Body of pancreas (tissue), 4 donors: Measurements from ENCODE around the gene RTP4. TPM values are rescaled to one million over a fixed set of nuclear protein-coding genes. Genes with fewer than 3 reads are reported as not detected.
A peak's percentile ranks its signal among the peaks of the same experiment; 100 is the strongest.

ENCODE experiments used
- ATAC-seq: fragments of 150-250 bp; one replicate; pipeline ENCODE4 v1.9.1; 2016
- DNase-seq, 4 donors: peaks; one replicate each; pipeline ENCODE4 v3.0.0-alpha.2; 2019
- H3K27ac ChIP-seq, 4 donors: fragments of 200-600 bp; sonication (generic); 1 replicate in 3 of 4; 2 replicates in 1 of 4; pipeline versions ENCODE4 v1.5.1 to v1.6.1; 2016 to 2019; ENCODE audit warnings: mild to moderate bottlenecking in 1 of 4, mixed read lengths in 1 of 4, moderate library complexity in 1 of 4
- H3K27me3 ChIP-seq, 2 donors: fragments of 200-600 bp; sonication (generic); one replicate each; pipeline ENCODE4 v1.6.0; 2016; ENCODE audit warnings: mild to moderate bottlenecking in 1 of 2
- H3K36me3 ChIP-seq, 2 donors: fragments of 200-600 bp; sonication (generic); replicated peaks in 1 of 2; 2 replicates each; pipeline ENCODE4 v1.5.1; 2016; ENCODE audit warnings: low read depth in 2 of 2; ENCODE audit not compliant: insufficient read depth in 1 of 2
- H3K4me1 ChIP-seq: fragments of 200-600 bp; sonication (generic); one replicate; pipeline ENCODE4 v1.6.0; 2016
- H3K4me3 ChIP-seq, 2 donors: fragments of 200-600 bp; sonication (generic); 1 replicate in 1 of 2; 2 replicates in 1 of 2; pipeline ENCODE4 v1.5.1; 2016 to 2019
- H3K9me3 ChIP-seq, 3 donors: fragments of 200-600 bp; sonication (generic); 1 replicate in 2 of 3; 2 replicates in 1 of 3; pipeline ENCODE4 v1.5.1; 2016
- POLR2A ChIP-seq, 3 donors: fragments of 450-650 bp; IDR thresholded peaks; one replicate each; pipeline ENCODE4 v1.6.1; 2016; ENCODE audit warnings: antibody characterized with exemption in 3 of 3, mild to moderate bottlenecking in 2 of 3
- WGBS, 2 donors: methylation state at CpG; one replicate each; pipeline ENCODE4 v1.1.5; 2017; 5-methylcytosine and 5-hydroxymethylcytosine counted together
- intact Hi-C: fragments of 100-400 bp; cut with DNase I; formaldehyde crosslinking; loops from one replicate; pipeline ENCODE4 v1.15.1; 2023
- total RNA-seq, 2 donors: library from RNA; depleted of rRNA; stranded (reverse); fragments of >200 nt; gene quantifications; one replicate each; pipeline ENCODE4 v1.1.0, GENCODE V29; 2016
- TF ChIP-seq, protein P1 (sequence below), 7 experiments: fragments of 450-650 bp in 4 of 7; fragments of 200-600 bp in 3 of 7; sonication (generic) in 3 of 7; IDR thresholded peaks; one replicate each; pipeline ENCODE4 v1.5.1; 2016 to 2019; ENCODE audit warnings: antibody characterized with exemption in 7 of 7

Gene RTP4, protein sequence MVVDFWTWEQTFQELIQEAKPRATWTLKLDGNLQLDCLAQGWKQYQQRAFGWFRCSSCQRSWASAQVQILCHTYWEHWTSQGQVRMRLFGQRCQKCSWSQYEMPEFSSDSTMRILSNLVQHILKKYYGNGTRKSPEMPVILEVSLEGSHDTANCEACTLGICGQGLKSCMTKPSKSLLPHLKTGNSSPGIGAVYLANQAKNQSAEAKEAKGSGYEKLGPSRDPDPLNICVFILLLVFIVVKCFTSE
- total RNA-seq: 1 to 10 TPM; 2.0 to 3.6 TPM

DNA sequence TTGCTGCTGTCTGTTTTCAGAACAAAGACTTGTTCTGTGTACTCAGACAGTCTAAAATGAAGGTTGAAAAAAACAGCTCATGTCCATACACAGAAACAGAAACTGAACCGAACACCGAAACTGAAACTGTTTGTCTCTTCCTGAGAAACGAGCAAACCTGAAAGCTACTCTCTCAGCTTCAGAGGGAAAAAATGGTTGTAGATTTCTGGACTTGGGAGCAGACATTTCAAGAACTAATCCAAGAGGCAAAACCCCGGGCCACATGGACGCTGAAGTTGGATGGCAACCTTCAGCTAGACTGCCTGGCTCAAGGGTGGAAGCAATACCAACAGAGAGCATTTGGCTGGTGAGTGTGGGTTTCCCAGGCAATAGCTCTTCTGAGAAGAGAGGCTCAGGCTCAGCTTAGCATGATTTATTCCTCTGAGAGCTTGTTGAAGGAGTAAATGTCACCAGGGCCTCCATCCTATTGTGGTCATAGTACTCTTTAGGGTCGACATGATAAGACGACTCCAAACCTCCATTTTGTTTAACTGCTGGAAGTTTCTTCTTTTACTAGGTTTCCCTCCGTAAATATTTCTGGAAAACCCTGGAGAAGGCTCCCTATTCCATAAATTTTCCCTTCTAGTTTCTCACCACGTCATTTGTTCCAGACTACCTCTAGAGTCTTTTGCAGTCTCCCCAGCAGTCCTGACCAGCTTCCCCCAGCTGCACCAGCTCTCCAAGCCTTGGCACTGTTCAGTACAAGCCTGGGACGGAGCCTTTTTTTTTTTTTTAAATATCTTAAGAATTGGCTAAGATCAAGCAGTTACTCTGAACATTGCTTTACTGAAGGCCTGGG is at the start of gene RTP4:
Gene RTP4 (plus strand): TSS at position 135 of the 838 bp plus-strand sequence. CDS start 57 bp downstream, at position 192.
- DNase-seq (peak in 3 of 4 donors; percentile 9 to 31 (median 14)), ATAC-seq (peak; percentile 85)
- Histone ChIP-seq H3K27ac (peak within 1 kb of the TSS; percentile 68 to 90 (median 89)), H3K36me3 (no peaks in the 10 kb centered on the region), H3K4me3 (peak within 1 kb of the TSS in 1 of 2 donors; percentile 8), H3K9me3 (no peaks in the 10 kb centered on the region), H3K27me3 (no peaks in the 10 kb centered on the region), H3K4me1 (peaks cover 7% of the 10 kb centered on the region)
- WGBS, 2 donors: 30 to 37% methylated on average over 10 of the region's 10 CpGs
- peak in 2 of 3 donors; percentile 31 to 44 for TF ChIP-seq POLR2A (IDR thresholded peaks at IDR 0.05)
- TF ChIP-seq, protein P1, sequence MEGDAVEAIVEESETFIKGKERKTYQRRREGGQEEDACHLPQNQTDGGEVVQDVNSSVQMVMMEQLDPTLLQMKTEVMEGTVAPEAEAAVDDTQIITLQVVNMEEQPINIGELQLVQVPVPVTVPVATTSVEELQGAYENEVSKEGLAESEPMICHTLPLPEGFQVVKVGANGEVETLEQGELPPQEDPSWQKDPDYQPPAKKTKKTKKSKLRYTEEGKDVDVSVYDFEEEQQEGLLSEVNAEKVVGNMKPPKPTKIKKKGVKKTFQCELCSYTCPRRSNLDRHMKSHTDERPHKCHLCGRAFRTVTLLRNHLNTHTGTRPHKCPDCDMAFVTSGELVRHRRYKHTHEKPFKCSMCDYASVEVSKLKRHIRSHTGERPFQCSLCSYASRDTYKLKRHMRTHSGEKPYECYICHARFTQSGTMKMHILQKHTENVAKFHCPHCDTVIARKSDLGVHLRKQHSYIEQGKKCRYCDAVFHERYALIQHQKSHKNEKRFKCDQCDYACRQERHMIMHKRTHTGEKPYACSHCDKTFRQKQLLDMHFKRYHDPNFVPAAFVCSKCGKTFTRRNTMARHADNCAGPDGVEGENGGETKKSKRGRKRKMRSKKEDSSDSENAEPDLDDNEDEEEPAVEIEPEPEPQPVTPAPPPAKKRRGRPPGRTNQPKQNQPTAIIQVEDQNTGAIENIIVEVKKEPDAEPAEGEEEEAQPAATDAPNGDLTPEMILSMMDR (IDR thresholded peaks at IDR 0.05): no peak
- intact Hi-C loops: no loop called here

GRCh38 chr3:187318819-187319616 is 49.2 kb upstream of the RTP4 start:
- H3K36me3 ChIP-seq: no peaks in the 10 kb centered on the region
- no peaks in the 10 kb centered on the region for H3K27me3 ChIP-seq
- DNase-seq (peak; percentile 45 to 62 (median 58)), ATAC-seq (peak; percentile 73)
- H3K27ac ChIP-seq: no peak overlapping the region
- no peak overlapping the region for H3K4me3 ChIP-seq
- intact Hi-C loops: loop anchor here (5.0 kb wide), 2 partner anchors 102 to 363 kb away; no protein-coding TSS in a partner anchor
- H3K9me3 ChIP-seq: no peaks in the 10 kb centered on the region
- peaks cover 7% of the 10 kb centered on the region for H3K4me1 ChIP-seq
- TF ChIP-seq, protein P1 (IDR thresholded peaks at IDR 0.05): peak; percentile 70 to 84 (median 80)
- no peak for TF ChIP-seq POLR2A (IDR thresholded peaks at IDR 0.05)
- WGBS, 2 donors: 8 to 11% methylated on average over 11 to 13 of the region's 13 CpGs

DNA sequence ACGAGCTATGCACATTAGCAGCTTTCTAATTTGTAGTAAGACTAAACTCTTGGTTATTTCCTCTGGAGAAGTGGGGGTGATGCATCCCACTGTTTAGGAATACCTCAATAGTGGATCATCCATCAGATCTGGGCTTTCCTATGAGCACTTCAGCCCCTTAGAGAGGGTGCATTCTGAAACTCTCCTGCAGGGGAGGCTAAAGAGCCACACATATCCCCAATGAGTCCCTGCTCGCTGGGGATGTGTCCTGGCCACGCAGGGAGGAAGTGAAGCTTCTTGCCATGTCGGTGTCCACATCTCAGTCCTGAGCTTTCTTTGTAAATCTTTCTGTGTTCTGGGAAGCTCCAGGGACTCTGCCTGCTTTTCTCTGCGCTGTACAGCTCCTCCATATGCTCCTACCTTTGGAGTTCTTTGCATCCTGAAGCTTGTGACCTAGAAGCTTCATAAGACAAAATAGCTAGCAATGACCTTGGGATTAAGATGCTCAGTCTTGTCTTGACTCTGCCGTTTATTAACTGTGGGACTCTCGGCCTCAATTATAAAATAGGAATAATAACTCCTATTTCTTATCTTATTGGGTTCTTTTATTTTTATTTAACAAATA is 48.4 kb upstream of the RTP4 start:
- H3K4me3 ChIP-seq: no peak overlapping the region
- no peaks in the 10 kb centered on the region for H3K9me3 ChIP-seq
- peaks cover 7% of the 10 kb centered on the region for H3K4me1 ChIP-seq
- intact Hi-C loops: loop anchor here (5.0 to 10.0 kb wide), 3 partner anchors 102 to 395 kb away; no protein-coding TSS in a partner anchor
- DNase-seq (peak; percentile 57 to 74 (median 63)), ATAC-seq (peak; percentile 68)
- TF ChIP-seq, protein P1 (IDR thresholded peaks at IDR 0.05): peak; percentile 13 to 82 (median 64)
- TF ChIP-seq POLR2A (IDR thresholded peaks at IDR 0.05): no peak
- H3K27ac ChIP-seq: no peak overlapping the region
- 20 to 27% methylated on average over 6 to 7 of the region's 7 CpGs for WGBS, 2 donors
- no peaks in the 10 kb centered on the region for H3K36me3 ChIP-seq
- H3K27me3 ChIP-seq: no peaks in the 10 kb centered on the region

DNA sequence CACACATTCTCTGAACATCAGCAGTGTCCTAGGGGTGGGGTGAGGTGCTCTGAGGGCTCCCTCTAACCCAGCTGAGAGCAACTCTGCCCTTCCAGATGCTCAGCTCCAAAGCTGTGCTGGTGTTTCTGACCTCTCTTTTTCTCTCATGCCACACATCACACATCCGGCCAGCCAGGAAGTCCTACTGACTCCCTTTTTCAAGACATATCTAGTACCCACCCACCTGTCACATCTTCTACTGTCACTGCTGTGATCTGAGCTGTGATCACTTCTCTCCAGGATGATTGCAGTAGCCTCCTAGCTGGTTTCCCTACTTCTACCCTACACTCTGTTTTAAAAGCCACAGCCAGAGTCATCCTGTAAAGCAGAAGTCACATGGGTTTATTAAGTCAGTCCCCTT is 46.4 kb upstream of the RTP4 start:
- Histone ChIP-seq H3K4me3 (no peak overlapping the region), H3K27ac (no peak overlapping the region), H3K36me3 (no peaks in the 10 kb centered on the region), H3K9me3 (no peaks in the 10 kb centered on the region), H3K4me1 (peaks cover 7% of the 10 kb centered on the region), H3K27me3 (no peaks in the 10 kb centered on the region)
- TF ChIP-seq, protein P1 (IDR thresholded peaks at IDR 0.05): no peak
- TF ChIP-seq POLR2A (IDR thresholded peaks at IDR 0.05): no peak
- no peak for DNase-seq
- no peak for ATAC-seq
- intact Hi-C loops: loop anchor here (10.0 kb wide), 1 partner anchor 393 kb away; no protein-coding TSS in a partner anchor
- 59 to 76% methylated on average over 1 of the region's 1 CpG for WGBS, 2 donors
